ENCODE measurements around the gene HASPIN.

Gene HASPIN

GRCh38 chr17:3771140-3771539, 47.4 kb downstream of the HASPIN start:
- no peak for DNase-seq (ENCODE audit: low read depth)
- no peak overlapping the region for H3K4me3 ChIP-seq (ENCODE audit: low read depth, low read length)
- no peak for TF ChIP-seq CTCF (IDR thresholded peaks at IDR 0.05; ENCODE audit: insufficient read depth, low read depth, low read length, missing control alignments)

GRCh38 chr17:3772764-3773163, 49.1 kb downstream of the HASPIN start:
- H3K4me3 ChIP-seq (ENCODE audit: low read depth, low read length), result no peak overlapping the region
- TF ChIP-seq CTCF (IDR thresholded peaks at IDR 0.05; ENCODE audit: insufficient read depth, low read depth, low read length, missing control alignments), result no peak
- DNase-seq (ENCODE audit: low read depth), result no peak

- no peak for DNase-seq (ENCODE audit: low read depth)
- H3K4me3 ChIP-seq (ENCODE audit: low read depth, low read length), result no peak overlapping the region
- TF ChIP-seq CTCF (IDR thresholded peaks at IDR 0.05; ENCODE audit: insufficient read depth, low read depth, low read length, missing control alignments), result no peak
Measured at GRCh38 chr17:3773511-3773910, 49.8 kb downstream of the HASPIN start.

GRCh38 chr17:3773966-3774365, 50.3 kb downstream of the HASPIN start:
- no peak for TF ChIP-seq CTCF (IDR thresholded peaks at IDR 0.05; ENCODE audit: insufficient read depth, low read depth, low read length, missing control alignments)
- DNase-seq (ENCODE audit: low read depth), result no peak
- H3K4me3 ChIP-seq (ENCODE audit: low read depth, low read length), result no peak overlapping the region
